Fibroblast of mammary gland (primary cell): ENCODE data around the gene DEDD2.

Experiments used
- DNase-seq: peaks from one replicate; pipeline ENCODE4 v3.0.0-alpha.2; 2010; ENCODE audit warnings: low read depth
- H3K4me3 ChIP-seq: 2 replicates; pipeline ENCODE4 v1.5.1; 2011; ENCODE audit warnings: low read depth, mild to moderate bottlenecking, low read length, moderate library complexity; ENCODE audit not compliant: control insufficient read depth
- CTCF ChIP-seq: conservative IDR thresholded peaks from 2 replicates; pipeline ENCODE4 v1.5.1; 2011; ENCODE audit warnings: low read depth, low read length, inconsistent platforms; ENCODE audit not compliant: control insufficient read depth, insufficient read depth

The DEDD2 gene

GRCh38 chr19:42152910-42153671 lies 64.4 kb downstream of the DEDD2 start:
- H3K4me3 ChIP-seq, result no peak overlapping the region
- DNase-seq, result no peak
- no peak for TF ChIP-seq CTCF

- no peak overlapping the region for H3K4me3 ChIP-seq
- no peak for DNase-seq
- no peak for TF ChIP-seq CTCF
These were observed 65.4 kb downstream of the DEDD2 start for GRCh38 chr19:42151782-42152684.

- no peak for TF ChIP-seq CTCF
- H3K4me3 ChIP-seq, result no peak overlapping the region
- no peak for DNase-seq
These were observed 66.5 kb downstream of the DEDD2 start for GRCh38 chr19:42150911-42151361.

GRCh38 chr19:42150364-42150763 lies 67.1 kb downstream of the DEDD2 start:
- DNase-seq, result no peak
- no peak overlapping the region for H3K4me3 ChIP-seq
- TF ChIP-seq CTCF, result no peak

GRCh38 chr19:42149447-42150202 lies 67.9 kb downstream of the DEDD2 start:
- TF ChIP-seq CTCF, result no peak
- no peak for DNase-seq
- no peak overlapping the region for H3K4me3 ChIP-seq
